Measurements from ENCODE around the gene UBR4. TPM values are rescaled to one million over a fixed set of nuclear protein-coding genes. Genes with fewer than 3 reads are reported as not detected.

Gene UBR4
- total and polyA plus RNA-seq, 11 donors, result 44.8 to 150 (median 87.2) TPM

- DNase-seq (no peak), ATAC-seq (no peak)
- Histone ChIP-seq H3K27me3 (peaks cover 0 to 16% (median 7%) of the 10 kb centered on the region in 9 donors), H3K27ac (no peak overlapping the region), H3K4me3 (no peak overlapping the region), H3K36me3 (no peaks in the 10 kb centered on the region), H3K9me3 (peaks cover 0 to 8% (median 2%) of the 10 kb centered on the region in 12 donors), H3K4me1 (peaks cover 0 to 3% (median 0%) of the 10 kb centered on the region in 12 donors)
- intact Hi-C loops (cut with DNase I), result loop anchor here in 1 of 10 donors (10.0 kb wide), 1 partner anchor 886 kb away; no protein-coding TSS in a partner anchor
- TF ChIP-seq CTCF (IDR thresholded peaks at IDR 0.05) (no peak), POLR2A (IDR thresholded peaks at IDR 0.05) (no peak)
- WGBS, 4 donors, result 82 to 87% (median 84%) methylated on average over 6 to 8 of the region's 8 CpGs
Observed at GRCh38 chr1:19028546-19029129, 181.4 kb downstream of the UBR4 start.

- Histone ChIP-seq H3K36me3 (no peaks in the 10 kb centered on the region), H3K27me3 (peaks cover 0 to 16% (median 7%) of the 10 kb centered on the region in 9 donors), H3K9me3 (peaks cover 0 to 8% (median 2%) of the 10 kb centered on the region in 12 donors), H3K27ac (no peak overlapping the region), H3K4me3 (no peak overlapping the region), H3K4me1 (peaks cover 0 to 3% (median 0%) of the 10 kb centered on the region in 12 donors)
- 28 to 45% (median 33%) methylated on average over 6 to 7 of the region's 7 CpGs for WGBS, 4 donors
- ATAC-seq (no peak), DNase-seq (no peak)
- no peak for TF ChIP-seq CTCF (IDR thresholded peaks at IDR 0.05)
- no peak for TF ChIP-seq POLR2A (IDR thresholded peaks at IDR 0.05)
- intact Hi-C loops (cut with DNase I), result loop anchor here in 1 of 10 donors (10.0 kb wide), 1 partner anchor 887 kb away; no protein-coding TSS in a partner anchor
Observed at GRCh38 chr1:19028110-19028509, 182.0 kb downstream of the UBR4 start.

Other genes with a start within 250 kb of the UBR4 start
- 10 to 100 TPM; 23.4 to 54.5 (median 32.7) TPM for gene EMC1, start 41.3 kb upstream of the UBR4 start, total RNA-seq
- gene EMC1, start 41.3 kb upstream of the UBR4 start, polyA plus RNA-seq, result 10 to 100 TPM; 10.1 to 27.2 TPM
- 10 to 100 TPM in 6 of 9 donors, 1 to 10 TPM in 3; 8.3 to 17.4 (median 13.7) TPM for gene MRTO4, start 41.5 kb upstream of the UBR4 start, total RNA-seq
- gene MRTO4, start 41.5 kb upstream of the UBR4 start, polyA plus RNA-seq, result 10 to 100 TPM; 19.3 to 56.3 TPM
- under 1 TPM in 5 of 9 donors, not detected in 4; 0.19 to 0.36 (median 0.20) TPM for gene AKR7A3, start 78.5 kb upstream of the UBR4 start, total RNA-seq
- gene AKR7A3, start 78.5 kb upstream of the UBR4 start, polyA plus RNA-seq, result under 1 TPM in 1 of 2 donors, not detected in 1; 0.12 TPM
- 10 to 100 TPM; 25.0 to 97.5 (median 46.4) TPM for gene AKR7A2, start 101.9 kb upstream of the UBR4 start, total RNA-seq
- 10 to 100 TPM; 13.8 to 27.2 TPM for gene AKR7A2, start 101.9 kb upstream of the UBR4 start, polyA plus RNA-seq
- gene SLC66A1, start 102.1 kb upstream of the UBR4 start, total RNA-seq, result 10 to 100 TPM in 2 of 9 donors, 1 to 10 TPM in 7; 6.4 to 17.2 (median 8.2) TPM
- gene SLC66A1, start 102.1 kb upstream of the UBR4 start, polyA plus RNA-seq, result 10 to 100 TPM; 10.4 to 19.4 TPM